Measurements from ENCODE around the gene BIK.
A peak's percentile ranks its signal among the peaks of the same experiment; 100 is the strongest.
"Not testable (repeated sequence)": the region's sequence is repeated elsewhere in the genome, so short reads cannot be mapped to it uniquely, and the experiment has no call there.

BIK gene

DNA sequence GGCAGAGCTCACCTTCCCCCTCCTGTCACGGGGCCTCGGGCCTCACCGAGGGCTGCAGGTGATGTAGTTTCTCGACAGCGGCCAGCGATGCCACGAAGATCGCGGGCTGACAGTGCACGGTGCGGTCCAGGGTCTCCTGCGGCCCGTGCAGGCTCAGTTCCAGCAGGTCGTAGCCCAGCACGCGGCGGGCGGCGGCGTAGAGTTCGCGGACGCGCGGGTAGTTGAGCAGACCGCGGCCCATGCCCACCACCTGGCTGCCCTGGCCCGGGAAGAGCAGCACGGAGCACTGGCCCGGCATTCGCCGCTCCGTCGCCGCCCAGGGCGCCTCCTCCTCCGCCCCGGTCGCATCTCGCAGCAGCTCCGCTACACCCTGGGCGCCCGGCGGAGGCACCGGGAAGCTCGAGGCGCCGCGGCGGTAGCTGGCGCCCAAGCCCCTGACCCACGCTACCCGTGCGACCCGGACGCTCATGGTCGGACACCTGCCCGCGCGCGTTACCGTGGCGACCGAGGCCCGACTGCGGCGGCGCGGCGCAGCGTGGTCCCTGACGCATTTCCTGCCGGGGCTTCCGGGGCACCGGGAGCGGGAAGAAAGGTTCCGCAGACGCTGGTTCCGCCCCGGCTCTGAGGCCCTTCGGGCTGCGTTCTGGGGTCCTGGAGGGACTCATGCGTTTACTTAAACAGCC lies 32.5 kb downstream of the BIK start, which contains the start of gene MCAT:
TSS of gene MCAT (minus strand) at position 519 of the 683 bp plus-strand sequence. CDS start at position 469, 50 bp downstream.
- DNase-seq: peak; percentile 86

DNA sequence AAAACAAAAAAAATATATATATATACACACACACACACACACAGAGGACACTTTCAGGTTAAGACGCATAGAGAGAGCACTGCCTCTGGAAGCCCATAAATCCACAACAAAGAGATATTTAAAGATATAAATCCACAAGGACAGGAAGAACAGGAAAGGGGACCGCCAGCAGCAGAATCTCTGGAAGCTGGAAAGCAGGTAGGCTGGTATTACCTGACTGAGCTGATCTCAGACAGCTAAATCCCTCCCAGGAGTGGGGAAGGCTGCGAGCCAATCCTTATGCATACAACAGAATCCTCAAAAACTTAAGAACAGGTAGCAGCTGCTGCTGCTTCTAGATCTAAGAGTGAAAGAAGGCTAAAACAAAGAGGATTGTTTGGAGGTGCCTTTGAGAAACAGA lies 34.4 kb downstream of the BIK start:
- no peak for DNase-seq

DNA sequence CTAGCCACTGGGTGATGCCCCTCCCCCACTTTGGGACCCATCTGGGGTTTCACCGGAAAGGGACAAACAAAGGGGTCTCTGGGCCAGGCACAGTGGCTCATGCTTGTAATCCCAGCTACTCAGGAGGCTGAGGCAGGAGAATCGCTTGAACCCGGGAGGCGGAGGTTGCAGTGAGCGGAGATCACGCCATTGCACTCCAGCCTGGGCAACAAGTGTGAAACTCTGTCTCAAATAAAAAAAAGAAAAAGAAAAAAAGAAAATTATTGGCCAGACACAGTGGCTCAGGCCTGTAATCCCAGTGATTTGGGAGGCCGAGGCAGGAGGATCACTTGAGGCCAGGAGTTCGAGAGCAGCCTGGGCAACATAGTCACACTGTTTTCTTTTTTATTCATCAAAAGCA lies 34.8 kb downstream of the BIK start:
- DNase-seq: not testable (repeated sequence)

DNA sequence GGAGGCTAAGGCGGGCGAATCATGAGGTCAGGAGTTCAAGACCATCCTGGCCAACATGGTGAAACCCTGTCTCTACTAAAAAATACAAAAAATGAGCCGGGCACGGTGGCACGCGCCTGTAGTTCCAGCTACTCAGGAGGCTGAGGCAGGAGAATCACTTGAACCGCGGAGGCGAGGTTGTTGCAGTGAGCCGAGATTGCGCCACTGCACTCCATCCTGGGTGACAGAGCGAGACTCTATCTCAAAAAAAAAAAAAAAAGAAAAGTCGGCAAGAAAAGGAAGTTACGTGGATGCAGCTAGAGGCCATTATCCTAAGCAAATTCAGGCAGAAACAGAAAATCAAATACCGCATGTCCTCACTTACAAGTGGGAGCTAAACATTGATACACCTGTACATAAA lies 35.8 kb downstream of the BIK start:
- DNase-seq: not testable (repeated sequence)

DNA sequence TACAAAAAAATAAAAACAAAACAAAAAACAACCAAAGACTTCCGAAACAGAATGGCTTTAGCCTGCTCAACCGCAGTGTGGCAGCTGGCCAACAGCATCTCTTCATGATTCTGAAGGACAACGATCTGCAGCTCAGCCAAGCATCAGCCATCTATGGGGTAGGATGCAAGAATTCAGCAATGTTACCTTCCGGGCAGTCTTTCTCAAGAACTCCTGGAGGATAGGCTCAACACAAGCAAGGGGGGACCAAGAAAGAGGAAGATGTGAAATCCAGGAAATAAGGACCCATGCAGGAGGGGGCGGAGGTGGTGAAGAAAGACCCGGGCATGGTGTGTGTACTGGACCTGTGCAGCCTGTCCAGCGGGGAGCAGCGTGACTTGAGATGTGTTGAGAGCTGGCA lies 37.3 kb downstream of the BIK start:
- DNase-seq: no peak

DNA sequence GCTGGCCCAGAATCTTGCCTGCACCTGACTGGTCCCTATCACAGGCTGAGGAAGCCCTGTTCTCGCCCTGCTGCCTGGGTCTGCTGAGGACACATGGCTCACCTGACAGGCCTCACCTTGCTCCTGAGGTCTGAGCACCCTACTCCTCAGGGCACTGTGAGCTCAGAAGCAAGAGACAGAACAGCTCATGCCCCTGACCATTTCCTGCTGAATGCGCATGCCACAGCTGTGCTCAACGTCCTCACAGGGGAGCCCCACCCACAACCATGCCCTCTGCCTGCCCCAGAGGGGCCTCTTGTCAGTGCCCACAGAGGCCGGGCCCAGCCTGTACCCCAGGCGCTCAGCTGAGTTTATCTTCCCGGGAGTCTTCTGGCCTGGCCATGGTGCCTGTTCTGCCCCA lies 38.0 kb downstream of the BIK start:
- DNase-seq: no peak

DNA sequence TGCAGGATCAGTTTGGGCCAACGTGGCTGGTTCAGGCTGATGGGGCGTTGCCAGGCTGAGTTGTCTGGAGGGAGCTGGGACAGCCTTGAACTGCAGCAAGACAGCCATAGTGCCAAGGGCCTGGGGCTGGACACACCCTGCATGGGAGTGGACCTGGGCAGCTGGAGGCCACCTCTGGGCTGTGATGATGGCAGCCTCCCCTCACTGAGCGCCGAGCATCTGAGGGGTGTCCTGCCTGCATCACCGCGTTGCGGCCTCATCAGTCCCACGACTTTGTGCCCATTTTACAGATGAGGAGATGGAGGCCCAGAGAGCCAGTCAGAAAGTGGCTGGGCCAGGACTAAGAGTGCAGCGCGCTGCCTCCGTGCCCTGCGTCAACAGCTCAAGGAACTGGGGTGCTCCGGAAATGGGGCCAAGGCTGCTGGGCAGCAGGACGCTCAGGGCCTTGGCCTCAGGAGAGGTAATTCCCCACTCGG lies 40.2 kb downstream of the BIK start:
- DNase-seq: no peak

DNA sequence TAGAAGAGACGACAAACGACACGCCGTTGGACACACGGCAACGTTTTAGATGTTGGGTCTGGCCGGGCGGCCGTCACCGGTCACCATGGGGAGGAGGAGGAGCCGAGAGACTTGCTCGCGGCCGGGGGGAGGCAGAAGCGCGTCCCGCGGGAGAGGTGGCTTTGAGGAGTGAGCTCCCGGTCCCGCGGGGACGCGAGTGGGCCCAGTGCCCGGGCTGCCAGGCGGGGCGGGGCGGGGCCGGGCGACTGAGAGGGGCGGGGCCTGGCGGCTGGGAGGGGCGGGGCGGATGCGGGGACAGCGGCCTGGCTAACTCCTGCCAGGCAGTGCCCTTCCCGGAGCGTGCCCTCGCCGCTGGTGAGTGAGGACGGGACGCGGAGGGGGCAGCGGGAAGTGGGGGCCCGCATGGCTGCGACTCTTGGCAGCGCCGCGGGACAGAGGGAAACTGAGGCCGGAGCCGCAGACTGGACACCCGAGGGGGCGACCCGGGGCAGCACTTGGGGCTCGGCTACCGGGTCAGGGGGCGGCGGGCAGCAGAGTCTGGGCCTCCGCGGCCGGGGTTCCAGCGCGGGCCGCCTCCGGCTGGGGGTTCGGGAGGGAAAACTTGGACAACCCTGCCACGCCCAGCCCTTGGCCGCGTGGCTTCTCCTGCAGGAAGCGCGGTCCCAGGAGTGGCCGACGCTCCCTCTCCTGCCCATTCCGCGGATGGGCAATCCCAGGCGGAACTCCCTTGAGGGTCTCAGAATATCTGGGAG lies 40.9 kb downstream of the BIK start, which contains the start of gene TSPO:
TSS of gene TSPO (plus strand) at position 309 of the 752 bp plus-strand sequence. CDS start 7,680 bp downstream, outside the sequence.
- peak; percentile 73 for DNase-seq

DNA sequence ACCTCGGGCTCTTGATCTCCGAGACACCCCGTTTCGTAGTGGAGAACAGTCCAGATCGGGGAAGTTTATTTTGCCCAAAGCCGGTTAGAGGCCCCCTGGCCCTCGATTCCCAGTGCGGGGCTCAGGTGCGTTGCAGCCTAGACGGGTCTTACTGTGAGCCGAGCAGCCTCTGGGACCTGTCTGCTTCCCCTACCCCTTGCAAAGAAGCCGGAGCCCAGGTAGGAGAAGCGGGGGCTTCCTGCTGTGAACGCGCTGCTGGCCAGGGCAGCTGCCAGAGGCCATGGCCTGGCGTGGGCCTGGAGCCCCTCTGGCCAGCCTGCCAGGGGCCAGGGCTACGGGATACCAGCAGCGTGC lies 41.4 kb downstream of the BIK start:
- DNase-seq: no peak

DNA sequence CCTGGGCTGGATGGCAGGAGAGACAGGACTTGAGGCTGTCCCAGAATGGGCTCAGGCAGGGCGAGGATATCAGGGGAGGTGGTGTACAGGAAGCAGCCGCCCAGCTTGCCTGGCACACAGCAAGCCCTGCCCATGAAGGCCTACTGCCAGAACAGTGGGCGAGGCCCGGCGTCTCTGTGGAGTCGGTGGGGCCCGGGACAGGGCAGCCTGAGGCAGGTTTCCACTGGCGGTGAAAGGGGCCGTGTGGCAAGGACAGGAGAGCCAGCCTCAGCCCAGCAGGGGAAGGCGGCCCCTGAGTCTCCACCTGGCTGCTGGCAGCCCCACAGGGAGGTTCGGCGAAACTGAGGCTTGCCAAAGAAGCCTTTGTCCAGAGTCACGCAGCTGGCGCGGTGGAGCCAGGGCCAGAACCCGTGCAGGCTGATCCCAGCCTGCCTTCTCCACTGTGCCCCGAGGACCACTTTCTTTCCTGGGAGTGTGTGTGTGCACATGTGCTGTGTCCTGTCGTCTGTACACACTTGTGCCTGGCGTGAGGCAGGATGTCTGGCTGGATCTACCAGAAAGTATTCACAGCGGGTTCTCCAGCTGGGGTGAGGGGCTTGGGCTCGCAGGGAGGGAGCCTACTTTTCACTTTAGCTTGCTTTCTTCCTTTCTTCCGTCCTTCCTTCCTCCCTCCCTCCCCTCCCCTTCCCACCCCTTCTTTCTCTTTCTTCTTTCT lies 42.0 kb downstream of the BIK start:
- DNase-seq: peak; percentile 66

DNA sequence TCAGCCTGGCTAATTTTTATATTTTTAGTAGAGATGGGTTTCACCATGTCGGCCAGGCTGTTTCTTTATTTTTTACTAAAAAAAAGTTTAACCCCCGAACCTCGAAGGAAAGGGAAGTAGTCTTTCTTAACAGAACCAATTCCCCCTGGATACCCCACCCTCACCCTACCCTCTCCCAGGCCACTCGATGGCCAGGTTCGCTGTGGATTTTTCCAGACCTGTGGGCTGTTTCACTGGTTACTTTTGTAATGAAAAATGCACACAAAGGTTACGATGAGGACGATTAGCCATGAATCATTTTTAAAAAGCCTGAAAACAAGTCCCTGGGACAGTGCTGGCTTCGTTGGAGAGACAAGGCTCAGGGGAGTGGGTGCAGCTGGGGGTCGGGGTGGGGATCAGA lies 43.3 kb downstream of the BIK start:
- DNase-seq: no peak

DNA sequence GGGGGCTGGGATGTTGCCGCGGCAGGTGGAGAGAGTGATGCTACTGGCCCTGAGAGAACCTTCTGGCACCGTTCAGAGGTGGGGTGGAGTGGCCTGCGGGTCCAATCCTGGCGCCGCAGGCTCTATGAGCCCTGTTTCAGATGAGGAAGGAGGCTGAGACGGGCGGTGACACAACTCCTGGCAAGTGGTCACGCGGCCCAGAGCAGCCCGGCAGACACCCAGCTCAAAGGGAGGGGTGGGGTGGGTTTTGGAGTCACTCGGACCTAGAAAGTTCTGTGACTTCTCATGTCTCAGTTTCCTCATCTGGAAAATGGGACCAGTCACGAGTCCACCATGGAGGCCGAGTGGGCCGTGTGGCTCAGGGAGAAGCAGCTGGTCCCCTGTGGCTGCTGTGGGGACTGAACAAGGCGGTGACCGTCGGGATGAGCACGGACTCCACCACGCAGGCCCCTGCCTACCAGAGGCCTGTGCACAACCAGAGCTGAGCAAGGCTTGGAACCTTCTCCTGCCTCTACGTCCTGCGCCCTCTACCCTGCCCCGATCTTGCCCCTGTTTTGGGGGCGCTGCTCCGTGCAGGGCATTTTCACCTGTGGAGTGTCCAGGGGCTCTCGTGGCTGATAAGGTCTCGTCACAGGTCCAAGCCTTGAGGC lies 44.5 kb downstream of the BIK start:
- DNase-seq: no peak

DNA sequence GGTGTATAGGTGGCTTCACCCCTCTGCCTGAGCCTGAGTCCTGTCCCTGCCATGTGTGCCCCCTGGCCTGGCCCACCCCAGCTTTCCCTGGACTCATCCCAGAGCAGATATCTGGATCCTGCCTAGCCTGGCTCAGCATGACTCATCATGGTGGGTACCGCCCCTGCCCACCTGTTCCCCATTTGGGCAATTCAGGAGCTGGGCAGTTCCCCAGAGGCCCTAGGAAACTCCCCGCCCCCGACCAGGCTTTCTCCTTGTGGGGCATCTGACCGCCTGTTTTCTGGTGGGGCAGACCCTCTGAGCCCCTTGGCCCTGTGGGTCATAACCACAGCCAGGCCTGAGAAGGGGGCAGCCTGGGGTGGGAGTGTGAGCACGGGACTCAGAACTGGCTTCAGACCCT lies 45.2 kb downstream of the BIK start:
- DNase-seq: no peak

DNA sequence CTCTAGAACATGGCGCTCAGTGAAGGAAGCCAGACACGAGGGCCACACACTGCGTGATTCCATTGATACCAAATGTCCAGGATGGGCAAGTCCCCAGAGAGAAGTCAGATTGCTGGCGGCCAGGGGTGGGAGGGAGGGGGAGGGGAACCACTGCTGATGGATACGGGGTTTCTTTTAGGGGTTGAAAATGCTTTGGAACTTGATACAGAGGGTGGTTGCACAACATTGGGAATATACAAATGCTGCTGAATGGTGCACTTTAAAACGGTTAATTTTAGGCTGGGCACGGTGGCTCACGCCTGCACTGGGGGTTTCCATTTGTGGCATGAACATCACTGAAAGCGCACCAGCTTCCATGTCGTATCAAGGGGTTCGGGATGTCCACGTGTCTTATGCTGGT lies 45.9 kb downstream of the BIK start:
- DNase-seq: no peak

DNA sequence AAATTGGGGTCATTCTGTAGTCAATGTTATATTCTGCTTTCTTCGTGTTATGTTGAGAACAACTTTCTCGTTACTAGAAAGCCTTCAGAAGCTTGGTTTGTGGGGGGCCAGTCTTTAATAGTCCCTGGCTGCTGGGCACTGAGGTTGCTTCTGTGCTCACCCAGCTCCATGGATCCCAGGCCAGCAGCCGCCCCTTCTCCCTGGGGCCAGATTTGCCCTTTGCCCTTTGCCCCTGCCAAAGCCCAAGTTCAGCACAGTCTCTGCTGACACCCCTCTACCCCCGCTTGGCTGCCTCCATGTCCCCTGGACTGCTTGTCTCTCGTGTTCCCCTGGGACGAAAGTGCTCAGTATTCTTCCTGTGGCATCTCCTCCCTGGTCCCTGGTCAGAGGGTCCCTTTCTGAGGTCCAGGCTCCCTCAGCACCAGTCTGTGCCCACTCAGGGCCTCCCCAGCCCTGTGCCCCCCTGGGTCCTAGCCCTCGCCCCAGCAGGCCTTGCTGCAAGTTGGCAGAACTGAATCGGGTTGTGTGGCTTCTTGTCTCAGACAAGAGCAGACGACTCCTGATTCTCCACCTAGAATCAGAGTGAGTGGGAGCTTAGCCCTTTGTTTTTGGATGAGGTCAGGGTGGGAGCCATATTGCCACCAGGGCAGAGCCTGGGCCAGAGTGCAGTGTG lies 47.5 kb downstream of the BIK start:
- DNase-seq: no peak

DNA sequence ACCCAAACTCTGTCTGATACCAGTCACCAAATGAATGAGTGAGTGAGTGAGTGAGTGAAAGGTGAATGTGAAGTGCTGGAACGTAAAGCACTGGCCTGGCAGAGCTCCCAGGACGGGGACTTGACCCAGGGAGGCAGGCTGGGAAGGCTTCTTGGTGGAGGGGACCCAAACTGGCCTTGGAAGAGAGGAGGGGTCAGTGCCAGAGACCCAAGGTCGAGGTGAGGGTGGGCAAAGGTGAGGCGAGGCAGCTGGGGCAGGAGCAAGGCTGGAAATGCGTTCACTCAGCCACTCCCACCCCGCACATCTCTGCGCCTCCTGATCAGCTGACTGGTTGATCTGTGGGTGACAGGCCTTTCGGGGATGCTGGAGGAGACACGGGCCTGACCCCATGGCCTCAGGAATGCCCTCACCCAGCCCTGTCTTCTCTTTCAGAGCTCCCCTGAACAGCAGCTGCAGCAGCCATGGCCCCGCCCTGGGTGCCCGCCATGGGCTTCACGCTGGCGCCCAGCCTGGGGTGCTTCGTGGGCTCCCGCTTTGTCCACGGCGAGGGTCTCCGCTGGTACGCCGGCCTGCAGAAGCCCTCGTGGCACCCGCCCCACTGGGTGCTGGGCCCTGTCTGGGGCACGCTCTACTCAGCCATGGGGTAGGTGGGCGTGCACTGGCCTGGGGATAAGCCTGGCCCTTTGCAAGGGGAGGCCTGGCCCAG lies 48.4 kb downstream of the BIK start:
- no peak for DNase-seq

DNA sequence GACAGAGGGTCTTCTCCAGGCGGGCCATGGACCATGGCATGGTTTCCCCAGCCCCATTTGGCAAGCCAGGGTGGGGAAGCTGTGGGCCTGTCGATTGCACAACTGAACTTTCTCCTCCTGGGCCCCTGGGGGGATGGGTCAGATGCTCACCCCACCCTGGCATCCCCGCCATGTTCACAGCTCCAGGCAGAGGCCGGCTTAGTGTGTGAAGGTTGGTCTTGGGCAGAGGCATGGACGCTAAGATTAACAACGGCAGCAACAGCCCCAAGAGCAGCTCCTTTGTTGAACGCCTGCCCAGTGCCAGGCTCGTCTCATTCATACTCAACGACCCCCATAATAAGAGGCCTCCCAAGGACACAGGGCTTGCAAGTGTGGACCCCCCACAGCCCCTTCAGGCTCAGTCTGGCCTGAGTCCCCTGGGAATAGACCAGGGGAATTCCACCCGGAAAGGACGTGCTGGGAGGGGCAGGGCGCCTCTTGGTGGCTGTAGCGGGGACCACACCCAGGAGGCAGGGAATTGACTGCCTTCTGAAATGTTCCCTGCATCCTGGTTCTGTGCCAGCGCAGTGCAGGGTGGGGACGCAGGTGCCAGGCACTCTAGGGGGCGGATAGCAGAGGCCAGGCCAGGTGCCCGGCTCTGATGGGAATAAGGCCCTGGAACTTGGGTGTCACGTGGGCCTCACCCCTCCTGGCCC lies 49.1 kb downstream of the BIK start:
- no peak for DNase-seq

DNA sequence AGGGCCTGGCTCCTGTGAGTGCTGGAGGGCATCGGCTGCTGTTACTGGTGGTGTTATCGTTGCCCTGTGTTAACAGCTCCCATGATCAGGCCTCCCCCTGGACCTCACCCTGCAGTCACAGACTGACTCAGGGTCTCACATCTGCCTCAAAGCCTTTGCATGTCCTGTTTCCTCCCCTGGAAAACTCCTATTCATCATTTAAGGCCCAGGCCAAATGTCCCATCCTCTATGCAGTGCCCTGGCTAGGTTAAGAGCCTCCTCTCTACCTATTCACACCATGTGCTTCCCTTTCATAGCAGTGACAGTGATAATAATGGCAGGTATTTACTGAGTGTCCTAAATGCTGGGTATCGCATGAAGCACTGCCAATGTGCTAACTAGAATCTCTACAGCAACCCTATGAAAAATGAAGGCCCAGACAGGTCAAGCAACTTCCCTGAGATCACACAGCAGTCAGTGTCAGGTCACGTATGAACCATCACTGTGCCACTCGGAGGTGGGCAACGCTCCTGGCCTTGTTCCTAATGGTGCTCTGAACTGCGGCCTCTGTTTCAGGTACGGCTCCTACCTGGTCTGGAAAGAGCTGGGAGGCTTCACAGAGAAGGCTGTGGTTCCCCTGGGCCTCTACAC lies 50.1 kb downstream of the BIK start:
- no peak for DNase-seq

DNA sequence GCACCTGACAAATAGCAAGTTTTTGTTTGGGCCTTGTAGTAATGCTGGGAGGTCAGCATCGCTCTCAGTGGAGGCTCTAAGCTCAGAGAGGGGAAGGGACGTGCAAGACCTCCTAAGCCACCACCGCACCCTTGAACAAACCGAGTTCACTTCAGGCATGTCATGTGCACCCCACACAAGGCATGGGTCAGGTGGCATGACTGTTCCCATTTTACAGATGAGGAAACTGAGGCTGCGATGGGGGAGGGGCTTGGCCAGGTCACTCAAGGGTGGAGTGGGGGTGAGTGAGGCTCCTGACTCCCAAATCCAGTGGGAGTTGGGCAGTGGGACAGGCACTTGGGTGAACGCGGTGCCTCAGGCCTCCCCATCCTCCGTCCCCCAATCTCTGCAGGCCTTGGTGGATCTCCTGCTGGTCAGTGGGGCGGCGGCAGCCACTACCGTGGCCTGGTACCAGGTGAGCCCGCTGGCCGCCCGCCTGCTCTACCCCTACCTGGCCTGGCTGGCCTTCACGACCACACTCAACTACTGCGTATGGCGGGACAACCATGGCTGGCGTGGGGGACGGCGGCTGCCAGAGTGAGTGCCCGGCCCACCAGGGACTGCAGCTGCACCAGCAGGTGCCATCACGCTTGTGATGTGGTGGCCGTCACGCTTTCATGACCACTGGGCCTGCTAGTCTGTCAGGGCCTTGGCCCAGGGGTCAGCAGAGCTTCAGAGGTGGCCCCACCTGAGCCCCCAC lies 52.0 kb downstream of the BIK start:
- DNase-seq: no peak

DNA sequence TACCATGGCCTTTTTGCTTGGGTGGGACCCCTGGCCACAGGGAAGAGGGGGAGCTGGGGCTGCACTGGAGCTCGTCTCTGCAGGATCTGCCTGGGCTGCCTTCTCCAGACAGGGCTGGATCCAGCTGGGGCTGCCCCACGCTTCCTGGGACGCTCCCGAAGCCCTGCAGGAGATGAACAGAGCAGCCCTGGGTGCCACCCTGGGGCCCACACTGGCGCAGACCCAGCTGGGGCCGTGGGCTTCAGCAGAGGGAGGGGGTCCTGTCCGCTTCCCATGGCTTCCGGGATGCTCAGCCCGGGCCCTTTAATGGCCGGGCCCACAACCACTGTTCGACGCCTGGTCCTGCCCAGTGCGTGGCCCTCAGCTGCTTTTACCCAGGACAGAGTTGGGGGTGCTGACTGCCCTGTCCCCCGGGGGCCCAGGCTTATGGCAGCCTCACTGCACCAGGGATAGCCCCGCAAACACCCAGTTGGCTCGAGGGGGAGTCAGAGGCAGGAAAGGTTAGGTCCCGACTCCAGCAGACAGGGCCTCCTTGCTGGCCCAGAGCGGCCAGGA lies 52.8 kb downstream of the BIK start:
- DNase-seq: no peak
